Fibroblast of skin of abdomen (primary cell): ENCODE measurements around the gene PLPP4.

Experiments used
- DNase-seq: peaks from one replicate; pipeline ENCODE4 v3.0.0-alpha.2; 2013

PLPP4 gene

GRCh38 chr10:120613180-120613579 lies 156.2 kb downstream of the PLPP4 start:
- no peak for DNase-seq

DNA sequence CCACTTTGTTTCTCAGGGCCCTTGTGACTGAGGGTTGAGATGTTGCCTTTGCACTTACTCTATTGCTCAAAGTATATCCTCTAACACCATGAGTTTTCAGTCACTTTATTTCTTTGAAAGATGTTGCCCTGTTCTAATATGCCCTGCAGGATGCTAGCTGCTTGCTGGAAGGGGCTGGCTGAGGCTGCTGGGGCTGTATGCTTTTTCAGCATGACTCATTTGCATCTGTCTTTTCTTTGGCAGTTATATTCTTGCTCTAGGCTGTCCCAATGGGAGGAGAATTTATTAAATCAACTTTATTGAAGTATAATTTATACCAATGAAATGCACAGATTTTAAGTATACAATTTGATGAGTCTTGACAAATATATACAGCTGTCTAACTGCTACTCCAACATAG lies 157.7 kb downstream of the PLPP4 start:
- DNase-seq = no peak

DNA sequence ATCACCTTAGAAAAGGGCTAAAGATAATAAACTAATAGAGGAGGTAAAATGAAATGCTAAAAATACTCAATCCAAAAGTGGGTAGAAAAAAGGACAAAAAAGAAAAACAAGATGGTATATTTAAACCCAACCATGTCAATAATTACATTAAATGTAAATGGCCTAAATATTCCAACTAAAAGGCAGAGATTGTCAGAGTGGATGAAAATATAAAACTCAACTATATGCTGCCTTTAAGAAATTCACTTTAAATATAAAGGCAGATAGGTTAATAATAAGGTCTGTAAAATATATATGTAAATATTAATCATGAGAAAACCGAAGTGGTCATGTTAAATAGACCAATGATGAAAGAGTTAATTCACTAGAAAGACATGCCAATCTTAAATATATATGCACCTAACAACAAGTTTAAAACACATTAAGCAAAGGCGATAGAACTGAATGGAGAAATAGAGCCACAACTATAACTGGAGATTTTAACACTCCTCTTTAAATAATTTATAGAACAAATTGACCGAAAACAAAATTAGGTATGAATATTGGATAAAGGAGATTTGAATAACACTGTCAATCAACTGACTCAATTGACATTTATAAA lies 159.4 kb downstream of the PLPP4 start:
- no peak for DNase-seq

DNA sequence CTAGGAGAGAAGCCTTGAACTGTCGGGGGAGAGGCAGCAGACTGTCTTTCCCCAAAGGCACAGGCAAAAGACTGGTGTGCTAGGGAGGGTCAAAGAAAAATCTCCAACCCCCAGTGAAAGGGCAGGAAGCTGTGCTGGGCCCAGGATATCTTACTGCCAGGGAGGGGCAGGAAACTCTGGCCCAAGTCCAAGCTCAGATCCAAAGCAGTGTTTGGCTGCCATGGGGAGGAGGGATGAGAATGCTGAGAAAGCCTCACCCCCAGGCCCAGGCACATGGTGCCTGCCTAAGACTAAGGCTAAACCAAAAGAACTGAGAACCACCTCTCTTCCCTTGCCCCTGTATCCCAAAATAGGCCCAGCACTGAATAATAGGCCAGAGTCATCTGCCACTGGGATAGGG lies 171.2 kb downstream of the PLPP4 start:
- DNase-seq = no peak

GRCh38 chr10:120630266-120630665 lies 173.2 kb downstream of the PLPP4 start:
- no peak for DNase-seq

- no peak for DNase-seq
Measured at GRCh38 chr10:120632047-120632446, 175.0 kb downstream of the PLPP4 start.

DNA sequence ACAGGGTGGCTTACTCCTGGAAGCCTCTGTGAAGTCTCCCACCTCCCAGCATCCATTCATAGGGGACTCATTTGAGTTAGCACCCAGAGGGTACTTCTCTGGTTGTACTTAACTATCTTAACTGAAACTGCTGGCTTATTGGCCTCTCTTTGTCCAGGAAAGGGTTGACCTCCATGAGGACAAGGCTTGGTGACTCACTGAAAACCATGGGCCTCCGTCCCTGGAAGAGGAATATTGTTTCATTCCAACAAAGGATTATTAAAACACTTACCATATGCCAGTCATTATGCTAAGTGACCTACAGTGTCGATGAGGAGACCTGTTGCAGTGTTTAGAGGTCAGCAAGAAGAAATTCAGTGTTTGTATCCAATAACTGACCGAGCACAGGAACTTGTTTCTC lies 175.9 kb downstream of the PLPP4 start:
- DNase-seq = no peak

GRCh38 chr10:120634659-120635058 lies 177.6 kb downstream of the PLPP4 start:
- no peak for DNase-seq
